ENCODE data around the gene MRPS23.

Gene MRPS23

DNA sequence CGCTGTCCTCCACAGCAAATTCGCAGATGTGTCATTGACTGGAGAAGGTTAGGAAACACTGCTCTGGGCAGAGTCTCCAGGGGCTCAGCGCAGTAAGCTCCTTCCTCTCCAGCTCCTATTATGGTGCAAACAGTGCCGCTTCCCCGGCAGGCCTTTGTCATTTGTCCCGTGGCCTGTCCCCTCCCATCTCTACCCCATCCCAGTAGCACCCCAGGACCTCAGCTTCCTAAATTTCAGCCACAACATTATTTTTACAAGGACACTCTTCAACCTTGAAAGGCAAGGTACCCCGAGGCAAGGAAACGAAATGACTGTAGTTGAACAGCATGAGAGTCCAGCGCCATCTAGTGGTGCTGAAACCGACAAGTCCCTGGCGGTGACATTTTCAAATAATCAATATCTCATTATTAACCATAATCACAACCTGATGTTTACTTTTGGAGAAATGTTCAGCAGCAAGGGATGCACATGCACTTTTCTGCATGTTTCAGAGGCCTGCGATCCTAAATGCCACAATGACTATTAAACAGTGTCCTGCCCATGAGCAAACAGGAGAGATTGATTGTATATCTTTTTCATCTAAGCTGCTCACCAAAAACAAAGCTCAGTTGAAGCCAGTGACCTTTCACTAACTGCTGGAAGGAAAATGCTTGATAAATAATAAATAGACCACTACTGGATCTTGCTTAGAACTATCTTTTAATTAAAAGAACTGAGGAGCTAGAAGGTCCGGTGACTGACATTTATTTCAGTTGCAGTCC, 16.5 kb downstream of the MRPS23 start (continued):
- TF ChIP-seq ZNF394 (tag by site-specific recombination; IDR thresholded peaks at IDR 0.05; ENCODE audit: borderline replicate concordance): peak; percentile 34; the same call in 1 of the 2 replicates
- TF ChIP-seq, protein P1, sequence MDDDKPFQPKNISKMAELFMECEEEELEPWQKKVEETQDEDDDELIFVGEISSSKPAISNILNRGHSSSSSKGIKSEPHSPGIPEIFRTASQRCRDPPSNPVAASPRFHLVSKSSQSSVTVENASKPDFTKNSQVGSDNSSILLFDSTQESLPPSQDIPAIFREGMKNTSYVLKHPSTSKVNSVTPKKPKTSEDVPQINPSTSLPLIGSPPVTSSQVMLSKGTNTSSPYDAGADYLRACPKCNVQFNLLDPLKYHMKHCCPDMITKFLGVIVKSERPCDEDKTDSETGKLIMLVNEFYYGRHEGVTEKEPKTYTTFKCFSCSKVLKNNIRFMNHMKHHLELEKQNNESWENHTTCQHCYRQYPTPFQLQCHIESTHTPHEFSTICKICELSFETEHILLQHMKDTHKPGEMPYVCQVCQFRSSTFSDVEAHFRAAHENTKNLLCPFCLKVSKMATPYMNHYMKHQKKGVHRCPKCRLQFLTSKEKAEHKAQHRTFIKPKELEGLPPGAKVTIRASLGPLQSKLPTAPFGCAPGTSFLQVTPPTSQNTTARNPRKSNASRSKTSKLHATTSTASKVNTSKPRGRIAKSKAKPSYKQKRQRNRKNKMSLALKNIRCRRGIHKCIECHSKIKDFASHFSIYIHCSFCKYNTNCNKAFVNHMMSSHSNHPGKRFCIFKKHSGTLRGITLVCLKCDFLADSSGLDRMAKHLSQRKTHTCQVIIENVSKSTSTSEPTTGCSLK (tag by site-specific recombination; IDR thresholded peaks at IDR 0.05): no peak
- TF ChIP-seq ZNF341 (tag by site-specific recombination; IDR thresholded peaks at IDR 0.05; ENCODE audit: low read depth): peak; percentile 32; the same call in 1 of the 2 replicates
- TF ChIP-seq ZNF335 (tag by site-specific recombination; conservative IDR thresholded peaks at IDR 0.05): peak; percentile 54
- peak; percentile 93 for TF ChIP-seq ZIC2 (tag by site-specific recombination; IDR thresholded peaks at IDR 0.05)
- peak; percentile 43; the same call in 1 of the 2 replicates for TF ChIP-seq ZXDB (tag by site-specific recombination; IDR thresholded peaks at IDR 0.05)
- no peak for TF ChIP-seq REPIN1 (tag by site-specific recombination; IDR thresholded peaks at IDR 0.05; ENCODE audit: low read depth)
- TF ChIP-seq OSR2 (tag by site-specific recombination; IDR thresholded peaks at IDR 0.05): peak; percentile 88
- peak; percentile 17; the same call in 1 of the 2 replicates for TF ChIP-seq ZNF24 (tag by site-specific recombination; IDR thresholded peaks at IDR 0.05)
- no peak for TF ChIP-seq HOXD13 (CRISPR knock-in tag; IDR thresholded peaks at IDR 0.05; ENCODE audit: borderline replicate concordance)
- peak; percentile 86 for TF ChIP-seq ZNF600 (tag by site-specific recombination; IDR thresholded peaks at IDR 0.05)
- no peak for TF ChIP-seq ZNF514 (tag by site-specific recombination; IDR thresholded peaks at IDR 0.05)
- no peak for TF ChIP-seq ZNF274 (IDR thresholded peaks at IDR 0.05; ENCODE audit: low read length)
- TF ChIP-seq ZNF274 (tag by site-specific recombination; IDR thresholded peaks at IDR 0.05; ENCODE audit: borderline replicate concordance): no peak
- TF ChIP-seq, protein P2, sequence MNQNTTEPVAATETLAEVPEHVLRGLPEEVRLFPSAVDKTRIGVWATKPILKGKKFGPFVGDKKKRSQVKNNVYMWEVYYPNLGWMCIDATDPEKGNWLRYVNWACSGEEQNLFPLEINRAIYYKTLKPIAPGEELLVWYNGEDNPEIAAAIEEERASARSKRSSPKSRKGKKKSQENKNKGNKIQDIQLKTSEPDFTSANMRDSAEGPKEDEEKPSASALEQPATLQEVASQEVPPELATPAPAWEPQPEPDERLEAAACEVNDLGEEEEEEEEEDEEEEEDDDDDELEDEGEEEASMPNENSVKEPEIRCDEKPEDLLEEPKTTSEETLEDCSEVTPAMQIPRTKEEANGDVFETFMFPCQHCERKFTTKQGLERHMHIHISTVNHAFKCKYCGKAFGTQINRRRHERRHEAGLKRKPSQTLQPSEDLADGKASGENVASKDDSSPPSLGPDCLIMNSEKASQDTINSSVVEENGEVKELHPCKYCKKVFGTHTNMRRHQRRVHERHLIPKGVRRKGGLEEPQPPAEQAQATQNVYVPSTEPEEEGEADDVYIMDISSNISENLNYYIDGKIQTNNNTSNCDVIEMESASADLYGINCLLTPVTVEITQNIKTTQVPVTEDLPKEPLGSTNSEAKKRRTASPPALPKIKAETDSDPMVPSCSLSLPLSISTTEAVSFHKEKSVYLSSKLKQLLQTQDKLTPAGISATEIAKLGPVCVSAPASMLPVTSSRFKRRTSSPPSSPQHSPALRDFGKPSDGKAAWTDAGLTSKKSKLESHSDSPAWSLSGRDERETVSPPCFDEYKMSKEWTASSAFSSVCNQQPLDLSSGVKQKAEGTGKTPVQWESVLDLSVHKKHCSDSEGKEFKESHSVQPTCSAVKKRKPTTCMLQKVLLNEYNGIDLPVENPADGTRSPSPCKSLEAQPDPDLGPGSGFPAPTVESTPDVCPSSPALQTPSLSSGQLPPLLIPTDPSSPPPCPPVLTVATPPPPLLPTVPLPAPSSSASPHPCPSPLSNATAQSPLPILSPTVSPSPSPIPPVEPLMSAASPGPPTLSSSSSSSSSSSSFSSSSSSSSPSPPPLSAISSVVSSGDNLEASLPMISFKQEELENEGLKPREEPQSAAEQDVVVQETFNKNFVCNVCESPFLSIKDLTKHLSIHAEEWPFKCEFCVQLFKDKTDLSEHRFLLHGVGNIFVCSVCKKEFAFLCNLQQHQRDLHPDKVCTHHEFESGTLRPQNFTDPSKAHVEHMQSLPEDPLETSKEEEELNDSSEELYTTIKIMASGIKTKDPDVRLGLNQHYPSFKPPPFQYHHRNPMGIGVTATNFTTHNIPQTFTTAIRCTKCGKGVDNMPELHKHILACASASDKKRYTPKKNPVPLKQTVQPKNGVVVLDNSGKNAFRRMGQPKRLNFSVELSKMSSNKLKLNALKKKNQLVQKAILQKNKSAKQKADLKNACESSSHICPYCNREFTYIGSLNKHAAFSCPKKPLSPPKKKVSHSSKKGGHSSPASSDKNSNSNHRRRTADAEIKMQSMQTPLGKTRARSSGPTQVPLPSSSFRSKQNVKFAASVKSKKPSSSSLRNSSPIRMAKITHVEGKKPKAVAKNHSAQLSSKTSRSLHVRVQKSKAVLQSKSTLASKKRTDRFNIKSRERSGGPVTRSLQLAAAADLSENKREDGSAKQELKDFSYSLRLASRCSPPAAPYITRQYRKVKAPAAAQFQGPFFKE (tag by site-specific recombination; IDR thresholded peaks at IDR 0.05; ENCODE audit: borderline replicate concordance): no peak
- TF ChIP-seq ZNF292 (tag by site-specific recombination; IDR thresholded peaks at IDR 0.05; ENCODE audit: borderline replicate concordance, low read depth): no peak
- TF ChIP-seq, protein P3, sequence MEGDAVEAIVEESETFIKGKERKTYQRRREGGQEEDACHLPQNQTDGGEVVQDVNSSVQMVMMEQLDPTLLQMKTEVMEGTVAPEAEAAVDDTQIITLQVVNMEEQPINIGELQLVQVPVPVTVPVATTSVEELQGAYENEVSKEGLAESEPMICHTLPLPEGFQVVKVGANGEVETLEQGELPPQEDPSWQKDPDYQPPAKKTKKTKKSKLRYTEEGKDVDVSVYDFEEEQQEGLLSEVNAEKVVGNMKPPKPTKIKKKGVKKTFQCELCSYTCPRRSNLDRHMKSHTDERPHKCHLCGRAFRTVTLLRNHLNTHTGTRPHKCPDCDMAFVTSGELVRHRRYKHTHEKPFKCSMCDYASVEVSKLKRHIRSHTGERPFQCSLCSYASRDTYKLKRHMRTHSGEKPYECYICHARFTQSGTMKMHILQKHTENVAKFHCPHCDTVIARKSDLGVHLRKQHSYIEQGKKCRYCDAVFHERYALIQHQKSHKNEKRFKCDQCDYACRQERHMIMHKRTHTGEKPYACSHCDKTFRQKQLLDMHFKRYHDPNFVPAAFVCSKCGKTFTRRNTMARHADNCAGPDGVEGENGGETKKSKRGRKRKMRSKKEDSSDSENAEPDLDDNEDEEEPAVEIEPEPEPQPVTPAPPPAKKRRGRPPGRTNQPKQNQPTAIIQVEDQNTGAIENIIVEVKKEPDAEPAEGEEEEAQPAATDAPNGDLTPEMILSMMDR (tag by site-specific recombination; IDR thresholded peaks at IDR 0.05): peak; percentile 92
- peak; percentile 79 for TF ChIP-seq ZEB2 (tag by site-specific recombination; IDR thresholded peaks at IDR 0.05)
- no peak for TF ChIP-seq ZNF776 (tag by site-specific recombination; IDR thresholded peaks at IDR 0.05; ENCODE audit: borderline replicate concordance)
- 0 out of 2 replicates have a peak, but pooled peaks have one; percentile 28 for TF ChIP-seq SP7 (tag by site-specific recombination; IDR thresholded peaks at IDR 0.05)
- TF ChIP-seq, protein P4, sequence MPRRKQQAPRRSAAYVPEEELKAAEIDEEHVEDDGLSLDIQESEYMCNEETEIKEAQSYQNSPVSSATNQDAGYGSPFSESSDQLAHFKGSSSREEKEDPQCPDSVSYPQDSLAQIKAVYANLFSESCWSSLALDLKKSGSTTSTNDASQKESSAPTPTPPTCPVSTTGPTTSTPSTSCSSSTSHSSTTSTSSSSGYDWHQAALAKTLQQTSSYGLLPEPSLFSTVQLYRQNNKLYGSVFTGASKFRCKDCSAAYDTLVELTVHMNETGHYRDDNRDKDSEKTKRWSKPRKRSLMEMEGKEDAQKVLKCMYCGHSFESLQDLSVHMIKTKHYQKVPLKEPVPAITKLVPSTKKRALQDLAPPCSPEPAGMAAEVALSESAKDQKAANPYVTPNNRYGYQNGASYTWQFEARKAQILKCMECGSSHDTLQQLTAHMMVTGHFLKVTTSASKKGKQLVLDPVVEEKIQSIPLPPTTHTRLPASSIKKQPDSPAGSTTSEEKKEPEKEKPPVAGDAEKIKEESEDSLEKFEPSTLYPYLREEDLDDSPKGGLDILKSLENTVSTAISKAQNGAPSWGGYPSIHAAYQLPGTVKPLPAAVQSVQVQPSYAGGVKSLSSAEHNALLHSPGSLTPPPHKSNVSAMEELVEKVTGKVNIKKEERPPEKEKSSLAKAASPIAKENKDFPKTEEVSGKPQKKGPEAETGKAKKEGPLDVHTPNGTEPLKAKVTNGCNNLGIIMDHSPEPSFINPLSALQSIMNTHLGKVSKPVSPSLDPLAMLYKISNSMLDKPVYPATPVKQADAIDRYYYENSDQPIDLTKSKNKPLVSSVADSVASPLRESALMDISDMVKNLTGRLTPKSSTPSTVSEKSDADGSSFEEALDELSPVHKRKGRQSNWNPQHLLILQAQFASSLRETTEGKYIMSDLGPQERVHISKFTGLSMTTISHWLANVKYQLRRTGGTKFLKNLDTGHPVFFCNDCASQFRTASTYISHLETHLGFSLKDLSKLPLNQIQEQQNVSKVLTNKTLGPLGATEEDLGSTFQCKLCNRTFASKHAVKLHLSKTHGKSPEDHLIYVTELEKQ (tag by site-specific recombination; IDR thresholded peaks at IDR 0.05; ENCODE audit: borderline replicate concordance): no peak
- TF ChIP-seq ZBTB8A (tag by site-specific recombination; IDR thresholded peaks at IDR 0.05): peak; percentile 55
- TF ChIP-seq ZBTB20 (tag by site-specific recombination; IDR thresholded peaks at IDR 0.05): peak; percentile 40; the same call in 1 of the 2 replicates
- no peak for TF ChIP-seq ZNF658 (tag by site-specific recombination; IDR thresholded peaks at IDR 0.05)
- no peak for TF ChIP-seq MZF1 (tag by site-specific recombination; IDR thresholded peaks at IDR 0.05; ENCODE audit: borderline replicate concordance)
